ENCODE measurements around the gene KRTAP10-3. TPM values are rescaled to one million over a fixed set of nuclear protein-coding genes. Genes with fewer than 3 reads are reported as not detected.
"Not testable (repeated sequence)": the region's sequence is repeated elsewhere in the genome, so short reads cannot be mapped to it uniquely, and the experiment has no call there.

KRTAP10-3 gene
- total and polyA plus RNA-seq, 9 of the 15 experiments (the other 6 are each of a cell fraction or from before 2014, with no cell fraction given), result not detected

DNA sequence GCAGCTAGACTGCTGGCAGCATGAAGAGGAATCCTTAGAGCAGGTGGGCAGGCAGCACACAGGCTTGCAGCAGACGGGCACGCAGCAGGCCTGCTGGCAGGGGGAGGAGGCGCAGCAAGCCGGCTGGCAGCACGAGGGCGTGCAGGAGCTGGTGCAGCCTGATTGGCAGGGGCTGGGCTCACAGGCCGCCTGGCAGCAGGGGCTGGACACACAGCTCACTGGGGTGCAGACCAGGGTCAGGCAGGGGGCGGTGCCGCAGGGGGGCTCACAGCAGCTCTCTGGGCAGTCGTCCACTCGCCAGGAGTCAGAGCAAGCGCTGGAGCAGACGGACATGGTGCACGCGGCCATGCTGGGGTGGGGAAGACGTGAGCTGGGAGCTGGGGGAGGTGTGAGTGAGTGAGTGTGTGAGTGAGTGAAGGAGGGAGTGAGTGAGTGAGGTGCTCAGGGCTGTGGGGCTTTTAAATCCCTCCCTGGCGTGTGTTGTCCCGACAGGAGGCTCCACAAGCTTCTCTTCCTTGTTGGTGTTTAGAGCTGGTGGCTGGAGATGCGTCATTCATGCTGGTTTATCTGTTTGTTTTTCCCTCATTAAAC, 21.7 kb upstream of the KRTAP10-3 start, which contains the start of gene KRTAP10-5:
Gene KRTAP10-5 (minus strand): TSS at position 374 of the 591 bp plus-strand sequence. CDS start 26 bp downstream, at position 348.
- CTCF ChIA-PET (ENCODE audit: low intra/inter-chr PET ratio); H3K79me2 ChIP-seq (ENCODE audit: control insufficient read depth, insufficient read depth, low read length); H3K36me3 ChIP-seq (ENCODE audit: control insufficient read depth, insufficient read depth, low read length); H3K4me2 ChIP-seq (ENCODE audit: insufficient read depth, low read length); FAIRE-seq; in situ Hi-C loops (cut with MboI); H3K4me3 ChIP-seq; intact Hi-C loops (cut with micrococcal nuclease); H2AFZ ChIP-seq (ENCODE audit: low read depth, low read length); H3K9ac ChIP-seq (ENCODE audit: insufficient read depth in 1 of 2, low read depth in 2 of 2, low read length in 2 of 2); DNase-seq (ENCODE audit: extremely low read depth in 1 of 4, low spot score in 3 of 4); BruUV-seq (replicated peaks); ATAC-seq; H3K9me3 ChIP-seq (replicated peaks; ENCODE audit: control insufficient read depth, insufficient read depth, low read depth, low read length); H4K20me1 ChIP-seq (replicated peaks; ENCODE audit: control insufficient read depth, insufficient read depth, low read length); H3K9me1 ChIP-seq (ENCODE audit: control insufficient read depth, insufficient read depth, low read length); H3K4me1 ChIP-seq (replicated peaks in 1 of 2; ENCODE audit: control insufficient read depth in 2 of 2, insufficient read depth in 2 of 2, low read length in 2 of 2); H3K27ac ChIP-seq (ENCODE audit: extremely low read depth, low read depth, low read length): not testable (repeated sequence)
- POLR2A ChIA-PET, result interaction anchor here (0.7 to 1.4 kb wide), 2 partner anchors 19 to 182 kb away, joined by 3 read pairs; no protein-coding TSS in a partner anchor
- WGBS (ENCODE audit: insufficient coverage, low coverage, missing lambda C conversion rate), result 3% methylated on average over 15 of the region's 19 CpGs
- peaks cover 0 to 16% of the 10 kb centered on the region in 2 experiments; a peak in 3 of 5 replicates for H3K27me3 ChIP-seq (ENCODE audit: control insufficient read depth in 2 of 2, insufficient read depth in 2 of 2, low read length in 2 of 2)

- H3K9ac ChIP-seq (ENCODE audit: insufficient read depth in 1 of 2, low read depth in 2 of 2, low read length in 2 of 2), result no peak overlapping the region
- POLR2A ChIA-PET, result interaction anchor here (0.7 kb wide), 1 partner anchor 73 kb away, joined by 4 read pairs; no protein-coding TSS in a partner anchor
- TF ChIP-seq ZNF224 (CRISPR knock-in tag; IDR thresholded peaks at IDR 0.05) (no peak), CHD2 (IDR thresholded peaks at IDR 0.05; ENCODE audit: low read depth, low read length) (no peak), ZNF764 (CRISPR knock-in tag; IDR thresholded peaks at IDR 0.05; ENCODE audit: low read depth) (no peak), CREM (IDR thresholded peaks at IDR 0.05; ENCODE audit: low read depth) (no peak), ZNF165 (CRISPR knock-in tag; IDR thresholded peaks at IDR 0.05; ENCODE audit: borderline replicate concordance) (no peak), PTBP1 (IDR thresholded peaks at IDR 0.05; ENCODE audit: low read depth, low read length) (no peak), CUX1 (CRISPR knock-in tag; IDR thresholded peaks at IDR 0.05) (no peak), NFXL1 (CRISPR knock-in tag; IDR thresholded peaks at IDR 0.05) (no peak), ZNF77 (CRISPR knock-in tag; IDR thresholded peaks at IDR 0.05) (no peak)
- TF ChIP-seq, protein P1, sequence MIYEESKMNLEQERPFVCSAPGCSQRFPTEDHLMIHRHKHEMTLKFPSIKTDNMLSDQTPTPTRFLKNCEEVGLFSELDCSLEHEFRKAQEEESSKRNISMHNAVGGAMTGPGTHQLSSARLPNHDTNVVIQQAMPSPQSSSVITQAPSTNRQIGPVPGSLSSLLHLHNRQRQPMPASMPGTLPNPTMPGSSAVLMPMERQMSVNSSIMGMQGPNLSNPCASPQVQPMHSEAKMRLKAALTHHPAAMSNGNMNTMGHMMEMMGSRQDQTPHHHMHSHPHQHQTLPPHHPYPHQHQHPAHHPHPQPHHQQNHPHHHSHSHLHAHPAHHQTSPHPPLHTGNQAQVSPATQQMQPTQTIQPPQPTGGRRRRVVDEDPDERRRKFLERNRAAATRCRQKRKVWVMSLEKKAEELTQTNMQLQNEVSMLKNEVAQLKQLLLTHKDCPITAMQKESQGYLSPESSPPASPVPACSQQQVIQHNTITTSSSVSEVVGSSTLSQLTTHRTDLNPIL (CRISPR knock-in tag; IDR thresholded peaks at IDR 0.05), result no peak
Observed at GRCh38 chr21:44579833-44580144, 21.2 kb upstream of the KRTAP10-3 start.

More at GRCh38 chr21:44579833-44580144, 21.2 kb upstream of the KRTAP10-3 start:
- ATAC-seq (no peak), DNase-seq (ENCODE audit: extremely low read depth in 1 of 4, low spot score in 3 of 4) (no peak), FAIRE-seq (no peak)
- 2% methylated on average over 7 of the region's 7 CpGs for WGBS (ENCODE audit: insufficient coverage, low coverage, missing lambda C conversion rate)
- Histone ChIP-seq H3K9me3 (replicated peaks; ENCODE audit: control insufficient read depth, insufficient read depth, low read depth, low read length) (peaks cover 3% of the 10 kb centered on the region), H3K79me2 (ENCODE audit: control insufficient read depth, insufficient read depth, low read length) (no peaks in the 10 kb centered on the region), H3K36me3 (ENCODE audit: control insufficient read depth, insufficient read depth, low read length) (no peaks in the 10 kb centered on the region), H3K4me1 (replicated peaks in 1 of 2; ENCODE audit: control insufficient read depth in 2 of 2, insufficient read depth in 2 of 2, low read length in 2 of 2) (peaks cover 0 to 1% of the 10 kb centered on the region in 2 experiments; a peak in 2 of 5 replicates), H3K27me3 (ENCODE audit: control insufficient read depth in 2 of 2, insufficient read depth in 2 of 2, low read length in 2 of 2) (peaks cover 0 to 21% of the 10 kb centered on the region in 2 experiments; a peak in 3 of 5 replicates), H3K4me2 (ENCODE audit: insufficient read depth, low read length) (no peak overlapping the region), H3K9me1 (ENCODE audit: control insufficient read depth, insufficient read depth, low read length) (no peaks in the 10 kb centered on the region), H4K20me1 (replicated peaks; ENCODE audit: control insufficient read depth, insufficient read depth, low read length) (no peaks in the 10 kb centered on the region), H2AFZ (ENCODE audit: low read depth, low read length) (no peak overlapping the region), H3K4me3 (no peak overlapping the region), H3K27ac (ENCODE audit: extremely low read depth, low read depth, low read length) (no peak overlapping the region)
- BruUV-seq (replicated peaks), result no TSS peak
- in situ Hi-C loops (cut with MboI) (no loop called here), intact Hi-C loops (cut with micrococcal nuclease) (no loop called here)
- CTCF ChIA-PET (ENCODE audit: low intra/inter-chr PET ratio), result no interaction called here
